CMK (cell line): ENCODE measurements around the gene KRTAP2-1.
"Not testable (repeated sequence)": the region's sequence is repeated elsewhere in the genome, so short reads cannot be mapped to it uniquely, and the experiment has no call there.

Experiments
- DNase-seq: peaks from one replicate; pipeline ENCODE4 v3.0.0-alpha.2; 2010; ENCODE audit warnings: low read depth

The KRTAP2-1 gene

GRCh38 chr17:41046735-41047465, at the start of gene KRTAP2-1:
Gene KRTAP2-1 (minus strand): TSS chr17:41047316. CDS start chr17:41047267, 49 bp downstream.
- not testable (repeated sequence) for DNase-seq

- no peak for DNase-seq
Measured at GRCh38 chr17:41096055-41096454, 48.9 kb upstream of the KRTAP2-1 start.

GRCh38 chr17:41088760-41089352, 41.7 kb upstream of the KRTAP2-1 start:
- not testable (repeated sequence) for DNase-seq

GRCh38 chr17:41084100-41084856, 37.2 kb upstream of the KRTAP2-1 start, which contains the start of gene KRTAP4-7:
Gene KRTAP4-7 (plus strand): TSS chr17:41084150. CDS start chr17:41084207, 57 bp downstream.
- not testable (repeated sequence) for DNase-seq

GRCh38 chr17:41083427-41083826, 36.3 kb upstream of the KRTAP2-1 start:
- DNase-seq: not testable (repeated sequence)

GRCh38 chr17:41082626-41083025, 35.5 kb upstream of the KRTAP2-1 start:
- no peak for DNase-seq

GRCh38 chr17:41076788-41077187, 29.7 kb upstream of the KRTAP2-1 start:
- no peak for DNase-seq

GRCh38 chr17:41073676-41074075, 26.6 kb upstream of the KRTAP2-1 start:
- DNase-seq: no peak

- DNase-seq: no peak
Measured at GRCh38 chr17:41071606-41072360, 24.7 kb upstream of the KRTAP2-1 start.

- no peak for DNase-seq
Measured at GRCh38 chr17:41069031-41069430, 21.9 kb upstream of the KRTAP2-1 start.

- DNase-seq: no peak
Measured at GRCh38 chr17:41067281-41067680, 20.2 kb upstream of the KRTAP2-1 start.

GRCh38 chr17:41065829-41066624, 18.9 kb upstream of the KRTAP2-1 start, which contains the start of gene KRTAP2-4:
Gene KRTAP2-4 (minus strand): TSS chr17:41065879. CDS start chr17:41065845, 34 bp downstream.
- DNase-seq: peak; percentile 52

GRCh38 chr17:41065016-41065689, 18.0 kb upstream of the KRTAP2-1 start:
- DNase-seq: not testable (repeated sequence)

- no peak for DNase-seq
Measured at GRCh38 chr17:41064301-41064700, 17.2 kb upstream of the KRTAP2-1 start.

GRCh38 chr17:41063449-41063848, 16.3 kb upstream of the KRTAP2-1 start:
- no peak for DNase-seq

GRCh38 chr17:41061964-41062363, 14.8 kb upstream of the KRTAP2-1 start:
- DNase-seq: no peak

- no peak for DNase-seq
Measured at GRCh38 chr17:41060052-41060604, 13.0 kb upstream of the KRTAP2-1 start, which contains the start of gene KRTAP2-3. Gene KRTAP2-3 (minus strand): TSS chr17:41060114. CDS start chr17:41060050, 64 bp downstream.

- DNase-seq: not testable (repeated sequence)
Measured at GRCh38 chr17:41059276-41060051, 12.3 kb upstream of the KRTAP2-1 start.

GRCh38 chr17:41058741-41059140, 11.6 kb upstream of the KRTAP2-1 start:
- DNase-seq: no peak
